Endometrial microvascular endothelial cells (primary cell): ENCODE measurements around the gene ABTB2. TPM values are rescaled to one million over a fixed set of nuclear protein-coding genes. Genes with fewer than 3 reads are reported as not detected.

Experiments
- in situ Hi-C: cut with HindIII; loops from 2 replicates; pipeline ENCODE4 v1.10.0; 2017; ENCODE audit warnings: low sequenced_read_pairs, low pct_unique_long_range_greater_than_20kb; ENCODE audit errors: inconsistent ontology term
- total RNA-seq: library from RNA; depleted of rRNA; stranded (reverse); fragments of >200 nt; gene quantifications from one replicate; pipeline ENCODE4 v1.2.3, GENCODE V29; 2015; ENCODE audit errors: inconsistent ontology term

ABTB2 gene
- total RNA-seq, 1 donor from 2014 or later = 0.09 TPM

GRCh38 chr11:34151916-34152845, 205.6 kb downstream of the ABTB2 start:
- in situ Hi-C loops = no loop called here

GRCh38 chr11:34151166-34151565, 206.6 kb downstream of the ABTB2 start:
- in situ Hi-C loops = no loop called here

GRCh38 chr11:34150494-34151151, 207.2 kb downstream of the ABTB2 start:
- in situ Hi-C loops = no loop called here

- in situ Hi-C loops = no loop called here
These were observed 208.0 kb downstream of the ABTB2 start for GRCh38 chr11:34149786-34150185.

- in situ Hi-C loops = no loop called here
These were observed 208.5 kb downstream of the ABTB2 start for GRCh38 chr11:34149274-34149673.

- in situ Hi-C loops = no loop called here
These were observed 209.2 kb downstream of the ABTB2 start for GRCh38 chr11:34148504-34149165.

GRCh38 chr11:34147581-34147980, 210.2 kb downstream of the ABTB2 start:
- in situ Hi-C loops = no loop called here

GRCh38 chr11:34146866-34147265, 210.9 kb downstream of the ABTB2 start:
- in situ Hi-C loops = no loop called here

- in situ Hi-C loops = no loop called here
These were observed 211.4 kb downstream of the ABTB2 start for GRCh38 chr11:34146411-34146810.

GRCh38 chr11:34145847-34146381, 211.9 kb downstream of the ABTB2 start:
- in situ Hi-C loops = no loop called here

GRCh38 chr11:34145073-34145472, 212.7 kb downstream of the ABTB2 start:
- in situ Hi-C loops = no loop called here

GRCh38 chr11:34143048-34143447, 214.8 kb downstream of the ABTB2 start:
- in situ Hi-C loops = no loop called here

- in situ Hi-C loops = no loop called here
These were observed 217.7 kb downstream of the ABTB2 start for GRCh38 chr11:34140149-34140548.

- in situ Hi-C loops = no loop called here
These were observed 218.5 kb downstream of the ABTB2 start for GRCh38 chr11:34139346-34139745.

GRCh38 chr11:34136420-34136819, 221.4 kb downstream of the ABTB2 start:
- in situ Hi-C loops = no loop called here

- in situ Hi-C loops = no loop called here
These were observed 222.4 kb downstream of the ABTB2 start for GRCh38 chr11:34135439-34135838.

GRCh38 chr11:34134765-34135164, 223.0 kb downstream of the ABTB2 start:
- in situ Hi-C loops = no loop called here

- in situ Hi-C loops = no loop called here
These were observed 225.4 kb downstream of the ABTB2 start for GRCh38 chr11:34132261-34132965.

- in situ Hi-C loops = no loop called here
These were observed 229.0 kb downstream of the ABTB2 start for GRCh38 chr11:34128824-34129223.
